ENCODE results near the gene CORO6. TPM values are rescaled to one million over a fixed set of nuclear protein-coding genes. Genes with fewer than 3 reads are reported as not detected.

The CORO6 gene
- total and polyA plus RNA-seq, 10 of the 15 experiments (the other 5 are each of a cell fraction or from before 2014, with no cell fraction given): 0.26 to 5.0 (median 1.7) TPM; not detected in 1

GRCh38 chr17:29648005-29648404 is 25.3 kb upstream of the CORO6 start:
- FAIRE-seq (no peak), ATAC-seq (no peak), DNase-seq (ENCODE audit: low read depth, low spot score) (no peak)
- no peak overlapping the region for H3K4me3 ChIP-seq
- H3K4me2 ChIP-seq (ENCODE audit: control insufficient read depth, insufficient read depth): no peak overlapping the region
- no peak overlapping the region for H2AFZ ChIP-seq (ENCODE audit: control insufficient read depth, low read depth, low read length)
- no peak overlapping the region for H3K27ac ChIP-seq (ENCODE audit: control insufficient read depth, insufficient read depth)
- 98% methylated on average over 5 of the region's 5 CpGs for WGBS (ENCODE audit: insufficient coverage, insufficient replicate concordance, low lambda C conversion rate, missing lambda C conversion rate)
- H3K36me3 ChIP-seq (ENCODE audit: control insufficient read depth in 2 of 2, insufficient read depth in 2 of 2, low read length in 1 of 2): peaks cover 0 to 20% of the 10 kb centered on the region in 2 experiments
- H3K79me2 ChIP-seq (ENCODE audit: control insufficient read depth, insufficient read depth, low read length): no peaks in the 10 kb centered on the region
- no peaks in the 10 kb centered on the region for H3K9me3 ChIP-seq (replicated peaks; ENCODE audit: control insufficient read depth, insufficient read depth, low read length)
- TF ChIP-seq ATF7 (IDR thresholded peaks at IDR 0.05; ENCODE audit: low read depth): no peak
- no peak for TF ChIP-seq TCF7 (IDR thresholded peaks at IDR 0.05; ENCODE audit: borderline replicate concordance)
- TF ChIP-seq, protein P1, sequence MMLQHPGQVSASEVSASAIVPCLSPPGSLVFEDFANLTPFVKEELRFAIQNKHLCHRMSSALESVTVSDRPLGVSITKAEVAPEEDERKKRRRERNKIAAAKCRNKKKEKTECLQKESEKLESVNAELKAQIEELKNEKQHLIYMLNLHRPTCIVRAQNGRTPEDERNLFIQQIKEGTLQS (IDR thresholded peaks at IDR 0.05; ENCODE audit: borderline replicate concordance, extremely low read depth, low read depth, low read length): no peak
- TF ChIP-seq MTA3 (IDR thresholded peaks at IDR 0.05; ENCODE audit: borderline replicate concordance, low read length): no peak
- TF ChIP-seq WRNIP1 (IDR thresholded peaks at IDR 0.05; ENCODE audit: borderline replicate concordance, low read depth, low read length): no peak
- no peak for TF ChIP-seq CBX3 (IDR thresholded peaks at IDR 0.05; ENCODE audit: borderline replicate concordance, low read depth)
- TF ChIP-seq, protein P2, sequence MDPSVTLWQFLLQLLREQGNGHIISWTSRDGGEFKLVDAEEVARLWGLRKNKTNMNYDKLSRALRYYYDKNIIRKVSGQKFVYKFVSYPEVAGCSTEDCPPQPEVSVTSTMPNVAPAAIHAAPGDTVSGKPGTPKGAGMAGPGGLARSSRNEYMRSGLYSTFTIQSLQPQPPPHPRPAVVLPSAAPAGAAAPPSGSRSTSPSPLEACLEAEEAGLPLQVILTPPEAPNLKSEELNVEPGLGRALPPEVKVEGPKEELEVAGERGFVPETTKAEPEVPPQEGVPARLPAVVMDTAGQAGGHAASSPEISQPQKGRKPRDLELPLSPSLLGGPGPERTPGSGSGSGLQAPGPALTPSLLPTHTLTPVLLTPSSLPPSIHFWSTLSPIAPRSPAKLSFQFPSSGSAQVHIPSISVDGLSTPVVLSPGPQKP (IDR thresholded peaks at IDR 0.05; ENCODE audit: low read depth, low read length): no peak
- no peak for TF ChIP-seq SMC3 (IDR thresholded peaks at IDR 0.05; ENCODE audit: borderline replicate concordance, low read length)
- TF ChIP-seq CBX5 (IDR thresholded peaks at IDR 0.05; ENCODE audit: low read depth): no peak
- TF ChIP-seq JUNB (IDR thresholded peaks at IDR 0.05): no peak
- no peak for TF ChIP-seq SRF (IDR thresholded peaks at IDR 0.05; ENCODE audit: low read depth in 2 of 2, low read length in 2 of 2)
- no peak for TF ChIP-seq SUZ12 (IDR thresholded peaks at IDR 0.05; ENCODE audit: unreplicated experiment)
- TF ChIP-seq, protein P3, sequence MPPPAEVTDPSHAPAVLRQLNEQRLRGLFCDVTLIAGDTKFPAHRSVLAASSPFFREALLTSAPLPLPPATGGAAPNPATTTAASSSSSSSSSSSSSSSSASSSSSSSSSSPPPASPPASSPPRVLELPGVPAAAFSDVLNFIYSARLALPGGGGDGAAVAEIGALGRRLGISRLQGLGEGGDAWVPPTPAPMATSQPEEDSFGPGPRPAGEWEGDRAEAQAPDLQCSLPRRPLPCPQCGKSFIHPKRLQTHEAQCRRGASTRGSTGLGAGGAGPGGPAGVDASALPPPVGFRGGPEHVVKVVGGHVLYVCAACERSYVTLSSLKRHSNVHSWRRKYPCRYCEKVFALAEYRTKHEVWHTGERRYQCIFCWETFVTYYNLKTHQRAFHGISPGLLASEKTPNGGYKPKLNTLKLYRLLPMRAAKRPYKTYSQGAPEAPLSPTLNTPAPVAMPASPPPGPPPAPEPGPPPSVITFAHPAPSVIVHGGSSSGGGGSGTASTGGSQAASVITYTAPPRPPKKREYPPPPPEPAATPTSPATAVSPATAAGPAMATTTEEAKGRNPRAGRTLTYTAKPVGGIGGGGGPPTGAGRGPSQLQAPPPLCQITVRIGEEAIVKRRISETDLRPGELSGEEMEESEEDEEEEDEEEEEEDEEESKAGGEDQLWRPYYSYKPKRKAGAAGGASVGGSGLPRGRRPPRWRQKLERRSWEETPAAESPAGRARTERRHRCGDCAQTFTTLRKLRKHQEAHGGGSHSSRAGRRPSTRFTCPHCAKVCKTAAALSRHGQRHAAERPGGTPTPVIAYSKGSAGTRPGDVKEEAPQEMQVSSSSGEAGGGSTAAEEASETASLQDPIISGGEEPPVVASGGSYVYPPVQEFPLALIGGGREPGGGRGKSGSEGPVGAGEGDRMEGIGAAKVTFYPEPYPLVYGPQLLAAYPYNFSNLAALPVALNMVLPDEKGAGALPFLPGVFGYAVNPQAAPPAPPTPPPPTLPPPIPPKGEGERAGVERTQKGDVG (CRISPR knock-in tag; IDR thresholded peaks at IDR 0.05): no peak
- TF ChIP-seq HDAC2 (IDR thresholded peaks at IDR 0.05): no peak
- TF ChIP-seq NFYA (IDR thresholded peaks at IDR 0.05; ENCODE audit: borderline replicate concordance, low read depth, low read length): no peak
- SMC1A ChIA-PET (ENCODE audit: uncharacterized antibody, unreplicated experiment): interaction anchor here (0.5 to 1.0 kb wide), 3 partner anchors 14 to 163 kb away, joined by 3 read pairs; no protein-coding TSS in a partner anchor
- in situ Hi-C loops (cut with MboI) (no loop called here), intact Hi-C loops (cut with micrococcal nuclease; ENCODE audit: unreplicated experiment) (no loop called here)
- no peaks in the 10 kb centered on the region for H4K20me1 ChIP-seq (ENCODE audit: control insufficient read depth, insufficient read depth)
- RAD21 ChIA-PET (ENCODE audit: unreplicated experiment): interaction anchor here (0.6 to 0.9 kb wide), 2 partner anchors 33 to 131 kb away, joined by 3 read pairs; no protein-coding TSS in a partner anchor
- no peaks in the 10 kb centered on the region for H3K27me3 ChIP-seq (replicated peaks in 1 of 2; ENCODE audit: control insufficient read depth in 2 of 2, insufficient read depth in 2 of 2, low read length in 1 of 2)
- no peaks in the 10 kb centered on the region for H3K4me1 ChIP-seq (ENCODE audit: control insufficient read depth, insufficient read depth, low read length)
- BruUV-seq (replicated peaks): no TSS peak
- POLR2A ChIA-PET: interaction anchor here (0.6 to 1.2 kb wide), 2 partner anchors 56 to 78 kb away, joined by 3 read pairs; no protein-coding TSS in a partner anchor
- CTCF ChIA-PET: interaction anchor here (0.6 to 3.6 kb wide), 7 partner anchors 9 to 135 kb away, joined by 3 to 9 read pairs (median 4); no protein-coding TSS in a partner anchor
- no peak overlapping the region for H3K9ac ChIP-seq (ENCODE audit: control insufficient read depth, insufficient read depth, low read length)
